HCT116 (cell line): ENCODE data around the gene ZNF282.

Experiments used
- POLR2A ChIP-seq: IDR thresholded peaks from 2 replicates; pipeline ENCODE4 v1.7.0; 2011; ENCODE audit warnings: borderline replicate concordance; ENCODE audit not compliant: insufficient read depth, insufficient read length; ENCODE audit errors: extremely low read depth
- TF ChIP-seq, protein P1 (sequence below), 3 experiments: fragments of 200-600 bp in 1 of 3; sonication (generic) in 1 of 3; IDR thresholded peaks in 2 of 3; conservative IDR thresholded peaks in 1 of 3; 2 replicates each; pipeline ENCODE4 v1.5.1; 2012 to 2017; ENCODE audit warnings: low read depth in 2 of 3, low read length in 2 of 3, antibody characterized with exemption in 1 of 3, borderline replicate concordance in 1 of 3, control low read depth in 1 of 3, mild to moderate bottlenecking in 1 of 3, mixed read lengths in 1 of 3, mixed run types in 1 of 3, moderate library complexity in 1 of 3; ENCODE audit not compliant: insufficient read depth in 1 of 3

DNA sequence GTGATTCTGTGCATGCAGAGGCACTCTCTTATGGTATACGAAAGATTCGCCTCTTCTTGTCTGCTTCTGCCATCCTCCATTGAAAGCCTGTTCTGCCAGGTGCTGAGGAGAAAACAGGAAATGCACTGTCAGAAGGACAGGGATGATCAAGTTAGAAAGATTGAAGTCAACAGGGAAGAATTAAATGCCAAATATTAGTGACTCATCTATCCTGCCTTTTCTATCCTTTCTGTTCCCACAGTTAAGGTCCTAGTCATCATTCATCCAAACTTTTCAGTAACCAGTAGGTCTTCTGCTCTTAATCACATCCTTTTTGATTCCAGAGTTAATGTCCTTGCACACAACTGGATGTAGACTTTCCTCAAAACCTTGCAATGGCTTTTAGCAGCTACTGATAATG lies 61.8 kb downstream of the ZNF282 start:
- TF ChIP-seq, protein P1, sequence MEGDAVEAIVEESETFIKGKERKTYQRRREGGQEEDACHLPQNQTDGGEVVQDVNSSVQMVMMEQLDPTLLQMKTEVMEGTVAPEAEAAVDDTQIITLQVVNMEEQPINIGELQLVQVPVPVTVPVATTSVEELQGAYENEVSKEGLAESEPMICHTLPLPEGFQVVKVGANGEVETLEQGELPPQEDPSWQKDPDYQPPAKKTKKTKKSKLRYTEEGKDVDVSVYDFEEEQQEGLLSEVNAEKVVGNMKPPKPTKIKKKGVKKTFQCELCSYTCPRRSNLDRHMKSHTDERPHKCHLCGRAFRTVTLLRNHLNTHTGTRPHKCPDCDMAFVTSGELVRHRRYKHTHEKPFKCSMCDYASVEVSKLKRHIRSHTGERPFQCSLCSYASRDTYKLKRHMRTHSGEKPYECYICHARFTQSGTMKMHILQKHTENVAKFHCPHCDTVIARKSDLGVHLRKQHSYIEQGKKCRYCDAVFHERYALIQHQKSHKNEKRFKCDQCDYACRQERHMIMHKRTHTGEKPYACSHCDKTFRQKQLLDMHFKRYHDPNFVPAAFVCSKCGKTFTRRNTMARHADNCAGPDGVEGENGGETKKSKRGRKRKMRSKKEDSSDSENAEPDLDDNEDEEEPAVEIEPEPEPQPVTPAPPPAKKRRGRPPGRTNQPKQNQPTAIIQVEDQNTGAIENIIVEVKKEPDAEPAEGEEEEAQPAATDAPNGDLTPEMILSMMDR (IDR thresholded peaks at IDR 0.05 in 2 of 3, conservative IDR thresholded peaks at IDR 0.05 in 1 of 3; ENCODE audit: borderline replicate concordance in 1 of 3, insufficient read depth in 1 of 3, low read depth in 2 of 3, low read length in 2 of 3) = no peak
- no peak for TF ChIP-seq POLR2A
